WERI-Rb-1 (cell line): Measurements from ENCODE around the gene ZNF532.

Experiments
- DNase-seq: peaks from one replicate; pipeline ENCODE4 v3.0.0-alpha.2; 2020
- H3K27ac ChIP-seq: fragments of 250-450 bp; sonication (Bioruptor Pico); 2 replicates; pipeline ENCODE4 v1.5.1; 2020; ENCODE audit warnings: mild to moderate bottlenecking, moderate library complexity
- H3K27me3 ChIP-seq: fragments of 250-450 bp; sonication (Bioruptor Pico); 2 replicates; pipeline ENCODE4 v1.5.1; 2021; ENCODE audit warnings: mild to moderate bottlenecking, low read depth, moderate library complexity; ENCODE audit not compliant: insufficient read depth, severe bottlenecking
- H3K36me3 ChIP-seq: fragments of 250-450 bp; sonication (Bioruptor Pico); 2 replicates; pipeline ENCODE4 v1.5.1; 2020; ENCODE audit warnings: mild to moderate bottlenecking, moderate library complexity
- H3K4me3 ChIP-seq: 2 replicates; pipeline ENCODE4 v1.5.1; 2011; ENCODE audit warnings: low read depth, mild to moderate bottlenecking, control low read depth, low read length
- H3K9me3 ChIP-seq: fragments of 250-450 bp; sonication (Bioruptor Pico); 2 replicates; pipeline ENCODE4 v1.5.1; 2021; ENCODE audit warnings: mild to moderate bottlenecking, moderate library complexity; ENCODE audit not compliant: severe bottlenecking
- CTCF ChIP-seq: IDR thresholded peaks from 2 replicates; pipeline ENCODE4 v1.5.1; 2011; ENCODE audit warnings: low read depth, mild to moderate bottlenecking, control low read depth, inconsistent platforms, low read length

Gene ZNF532

GRCh38 chr18:58845928-58846724, 18.6 kb upstream of the ZNF532 start:
- Histone ChIP-seq H3K27me3 (no peaks in the 10 kb centered on the region), H3K27ac (peak overlapping the region; percentile 1; the same call in 1 of the 2 replicates), H3K9me3 (no peaks in the 10 kb centered on the region), H3K4me3 (no peak overlapping the region), H3K36me3 (no peaks in the 10 kb centered on the region)
- TF ChIP-seq CTCF: no peak
- no peak for DNase-seq

GRCh38 chr18:58847383-58848071, 17.1 kb upstream of the ZNF532 start:
- Histone ChIP-seq H3K9me3 (no peaks in the 10 kb centered on the region), H3K27me3 (no peaks in the 10 kb centered on the region), H3K36me3 (no peaks in the 10 kb centered on the region), H3K4me3 (no peak overlapping the region), H3K27ac (no peak overlapping the region)
- TF ChIP-seq CTCF: no peak
- peak; percentile 38 for DNase-seq

DNA sequence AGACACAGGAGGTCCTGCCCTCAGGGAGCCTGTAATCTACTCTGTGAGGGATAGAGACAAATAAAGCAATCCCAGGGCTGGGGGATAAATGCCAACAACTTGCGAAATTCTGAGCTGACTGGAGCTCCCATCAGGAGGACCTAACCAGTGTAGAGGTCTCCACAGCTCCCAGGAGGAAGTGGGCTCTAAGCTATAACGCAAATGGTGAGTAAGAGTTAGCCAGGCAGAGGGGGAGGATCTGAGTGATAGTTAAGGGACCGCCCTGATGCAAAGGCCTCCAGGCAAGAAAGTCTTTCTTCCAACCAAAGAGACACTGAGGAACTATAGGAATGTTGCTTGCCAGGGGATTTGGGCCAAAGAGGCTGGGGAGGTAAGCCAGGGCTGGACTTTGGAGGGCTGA, 16.0 kb upstream of the ZNF532 start:
- Histone ChIP-seq H3K27ac (no peak overlapping the region), H3K4me3 (no peak overlapping the region), H3K36me3 (no peaks in the 10 kb centered on the region), H3K9me3 (no peaks in the 10 kb centered on the region), H3K27me3 (no peaks in the 10 kb centered on the region)
- TF ChIP-seq CTCF: no peak
- no peak for DNase-seq

DNA sequence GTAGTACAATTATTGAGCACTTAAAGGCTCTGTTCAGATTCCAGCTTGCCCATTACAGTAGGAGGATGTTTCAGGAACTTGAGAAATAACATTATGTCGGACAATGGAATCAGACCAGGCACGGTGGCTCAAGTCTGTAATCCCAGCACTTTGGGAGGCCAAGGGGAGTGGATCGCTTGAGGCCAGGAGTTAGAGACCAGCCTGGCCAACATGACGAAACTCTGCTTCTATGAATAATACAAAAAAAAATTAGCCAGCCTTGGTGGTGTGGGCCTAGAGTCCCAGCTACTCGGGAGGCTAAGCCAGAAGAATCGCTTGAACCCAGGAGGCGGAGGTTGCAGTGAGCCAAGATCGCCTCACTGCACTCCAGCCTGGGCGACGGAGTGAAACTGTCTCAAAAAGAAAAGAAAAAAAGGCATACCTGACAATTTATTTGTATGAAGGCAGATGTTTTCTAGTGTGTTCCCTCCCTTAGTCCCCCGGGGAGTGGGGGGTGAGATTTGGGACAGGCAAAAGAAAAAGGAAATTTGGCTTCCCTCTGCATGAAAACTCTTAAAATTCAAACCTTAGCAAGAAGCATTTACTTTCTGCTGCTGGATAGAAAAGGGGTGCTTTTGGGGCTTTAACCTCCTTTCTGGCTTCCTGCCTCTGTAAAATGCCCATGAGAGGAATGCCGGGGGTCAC, 13.7 kb upstream of the ZNF532 start:
- Histone ChIP-seq H3K9me3 (no peaks in the 10 kb centered on the region), H3K27ac (no peak overlapping the region), H3K27me3 (no peaks in the 10 kb centered on the region), H3K4me3 (no peak overlapping the region), H3K36me3 (no peaks in the 10 kb centered on the region)
- no peak for TF ChIP-seq CTCF
- DNase-seq: no peak

- no peak for DNase-seq
- H3K36me3 ChIP-seq: no peaks in the 10 kb centered on the region
- H3K27me3 ChIP-seq: no peaks in the 10 kb centered on the region
- TF ChIP-seq CTCF: no peak
- no peaks in the 10 kb centered on the region for H3K9me3 ChIP-seq
- H3K27ac ChIP-seq: no peak overlapping the region
- H3K4me3 ChIP-seq: no peak overlapping the region
These were observed 12.8 kb upstream of the ZNF532 start for GRCh38 chr18:58851856-58852255.
